K562 (cell line): ENCODE data around the gene CFAP141. TPM values are rescaled to one million over a fixed set of nuclear protein-coding genes. Genes with fewer than 3 reads are reported as not detected.
A peak's percentile ranks its signal among the peaks of the same experiment; 100 is the strongest.

ENCODE experiments used
- ARID1B ChIP-seq: fragments of 450-650 bp; IDR thresholded peaks from 2 replicates; pipeline ENCODE4 v1.6.1; 2016; ENCODE audit warnings: antibody characterized with exemption, mild to moderate bottlenecking, inconsistent platforms
- BMI1 ChIP-seq: fragments of 150-350 bp; IDR thresholded peaks from 2 replicates; pipeline ENCODE4 v1.6.1; 2014; ENCODE audit warnings: low read length
- CAMTA2 ChIP-seq: fragments of 250-450 bp; sonication (Bioruptor Pico); conservative IDR thresholded peaks from 2 replicates; pipeline ENCODE4 v1.5.1; 2022
- DMBX1 ChIP-seq: fragments of 250-450 bp; sonication (Bioruptor Pico); IDR thresholded peaks from 2 replicates; pipeline ENCODE4 v1.8.0; 2022; ENCODE audit warnings: inconsistent platforms, mild to moderate bottlenecking, moderate library complexity, borderline replicate concordance
- HNRNPLL ChIP-seq: fragments of 200-400 bp; formaldehyde crosslinking; IDR thresholded peaks from 2 replicates; pipeline ENCODE4 v1.6.1; 2017; ENCODE audit warnings: low read length, low read depth, mild to moderate bottlenecking; ENCODE audit not compliant: poor library complexity, severe bottlenecking
- KAT8 ChIP-seq: fragments of 450-650 bp; IDR thresholded peaks from 2 replicates; pipeline ENCODE4 v1.6.1; 2016; ENCODE audit warnings: low read depth, mild to moderate bottlenecking
- MCM2 ChIP-seq: fragments of 450-650 bp; IDR thresholded peaks from 2 replicates; pipeline ENCODE4 v1.6.1; 2017; ENCODE audit warnings: low read depth, mild to moderate bottlenecking
- NFYB ChIP-seq: IDR thresholded peaks from 2 replicates; pipeline ENCODE4 v1.6.1; 2011; ENCODE audit warnings: mild to moderate bottlenecking, moderate library complexity; ENCODE audit not compliant: insufficient read length; ENCODE audit errors: extremely low read depth
- PHF20 ChIP-seq: fragments of 450-650 bp; IDR thresholded peaks from 2 replicates; pipeline ENCODE4 v1.6.1; 2018; ENCODE audit not compliant: partially characterized antibody
- POLR2H ChIP-seq: IDR thresholded peaks from 2 replicates; pipeline ENCODE4 v1.6.1; 2016; ENCODE audit warnings: missing genetic modification characterization, low read depth, mild to moderate bottlenecking, control low read depth, missing compliant biosample characterization, moderate library complexity
- SMAD3 ChIP-seq: fragments of 450-650 bp; formaldehyde crosslinking; conservative IDR thresholded peaks from 2 replicates; pipeline ENCODE4 v1.4.0; 2020; ENCODE audit warnings: mild to moderate bottlenecking
- SOX6 ChIP-seq: fragments of 450-650 bp; IDR thresholded peaks from 2 replicates; pipeline ENCODE4 v1.6.1; 2014; ENCODE audit warnings: mild to moderate bottlenecking
- SP2 ChIP-seq: IDR thresholded peaks from 2 replicates; pipeline ENCODE4 v1.6.1; 2011; ENCODE audit warnings: mild to moderate bottlenecking, low read depth, low read length, moderate library complexity; ENCODE audit not compliant: poor library complexity, severe bottlenecking; ENCODE audit errors: extremely low read depth
- SPI1 ChIP-seq: IDR thresholded peaks from 2 replicates; pipeline ENCODE4 v1.6.1; 2011; ENCODE audit warnings: low read depth, low read length, control low read depth, borderline replicate concordance
- ZC3H8 ChIP-seq: fragments of 450-650 bp; IDR thresholded peaks from 2 replicates; pipeline ENCODE4 v1.6.1; 2017
- ZNF644 ChIP-seq: fragments of 200-800 bp; sonication (Bioruptor generic); IDR thresholded peaks from 2 replicates; pipeline ENCODE4 v1.6.1; 2016; ENCODE audit warnings: low read depth, missing genetic modification characterization, missing compliant biosample characterization
- polyA plus RNA-seq, 8 experiments: library from polyadenylated mRNA; depleted of rRNA in 4 of 8; stranded (reverse) in 5 of 8; unstranded in 3 of 8; fragments of >200 nt; fragmentation: Nextera tagmentation in 2 of 8; fragmentation: Illumina TruSeq in 1 of 8; extraction: Ambion mirVana in 2 of 8; extraction: Trizol in 1 of 8; gene quantifications; 2 replicates each; pipeline versions ENCODE4 v1.2.1 to v1.2.3, GENCODE V29; 2011 to 2014; ENCODE audit warnings: inconsistent platforms in 1 of 8, missing spikeins in 1 of 8
- total RNA-seq, 7 experiments: library from RNA; depleted of rRNA in 6 of 7; stranded (reverse); fragments of >200 nt in 6 of 7; fragmentation: Illumina TruSeq in 2 of 7; extraction: Trizol in 2 of 7; gene quantifications; 2 replicates each; pipeline versions ENCODE4 v1.2.1 to v1.2.3, GENCODE V29; 2011 to 2021; ENCODE audit warnings: low replicate concordance in 1 of 7
- TF ChIP-seq, protein P1 (sequence below): fragments of 450-650 bp; IDR thresholded peaks from 2 replicates; pipeline ENCODE4 v1.7.1; 2018; ENCODE audit warnings: mild to moderate bottlenecking, low read depth; ENCODE audit not compliant: partially characterized antibody
- TF ChIP-seq, protein P2 (sequence below): IDR thresholded peaks from 3 replicates; pipeline ENCODE4 v1.6.1; 2011; ENCODE audit warnings: borderline replicate concordance, mild to moderate bottlenecking; ENCODE audit not compliant: insufficient read length, insufficient read depth
- TF ChIP-seq, protein P3 (sequence below): sonication (generic); formaldehyde crosslinking; IDR thresholded peaks from 2 replicates; pipeline ENCODE4 v1.8.0; 2022; ENCODE audit warnings: mild to moderate bottlenecking, missing genetic modification reagents

CFAP141 gene
- total and polyA plus RNA-seq, 9 of the 15 experiments (the other 6 are each of a cell fraction or from before 2014, with no cell fraction given) = not detected

DNA sequence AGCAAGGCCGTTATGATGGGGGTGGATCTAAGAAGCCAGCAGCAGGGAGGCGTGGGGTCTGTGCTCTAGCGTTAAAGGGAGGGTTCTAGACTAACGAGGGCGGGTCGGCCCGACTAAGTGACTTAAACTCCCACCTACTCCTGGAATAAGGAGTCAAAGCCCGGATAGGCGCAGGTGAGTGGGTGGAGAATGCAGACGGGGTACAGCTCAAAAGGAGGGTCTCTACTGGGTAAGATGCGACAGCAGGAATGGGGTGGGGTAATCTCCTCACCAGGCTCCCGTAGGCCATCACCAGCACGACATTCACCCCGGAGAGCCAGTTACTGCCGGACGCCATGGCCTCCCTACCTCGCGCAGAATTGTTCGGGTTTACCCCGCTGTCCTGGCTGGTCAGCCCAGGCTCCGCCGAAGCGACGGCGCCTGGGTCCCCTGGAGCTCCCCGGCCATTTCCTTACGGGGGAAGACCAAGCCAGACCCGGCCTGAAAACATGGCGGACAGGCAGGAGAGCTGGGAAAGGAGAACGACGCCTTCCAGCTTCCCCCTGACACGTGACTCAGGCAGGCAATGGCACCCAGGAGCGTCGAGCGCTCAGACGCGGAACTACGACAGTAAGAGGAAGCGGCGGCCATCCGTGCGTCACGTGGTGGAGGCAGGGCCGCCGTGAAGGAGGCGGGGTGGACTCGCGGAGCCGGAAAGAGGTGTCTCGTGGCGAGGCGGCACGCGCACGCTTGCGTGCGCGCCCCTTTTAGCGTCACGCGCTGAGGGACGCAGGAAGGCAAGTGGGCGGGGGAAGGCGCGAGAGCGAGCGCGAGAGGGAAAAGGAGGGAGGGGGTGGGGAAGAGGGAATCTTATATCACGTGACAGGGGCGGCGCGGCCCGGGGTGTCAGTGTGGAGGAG, 14.2 kb upstream of the CFAP141 start, which contains the start of gene UBAP2L (continued):
- TF ChIP-seq HNRNPLL (no peak), SMAD3 (CRISPR knock-in tag) (0 out of 2 replicates have a peak, but pooled peaks have one; percentile 18), ZC3H8 (no peak), SP2 (no peak), BMI1 (no peak), CAMTA2 (CRISPR knock-in tag) (no peak; the same call in 1 of the 2 replicates), ZNF644 (peak; percentile 72; the same call in 1 of the 2 replicates), NFYB (no peak), PHF20 (peak; percentile 80), SPI1 (peak; percentile 93), DMBX1 (CRISPR knock-in tag) (no peak), ARID1B (no peak), POLR2H (tag) (peak; percentile 79), SOX6 (peak; percentile 79), KAT8 (no peak), MCM2 (no peak)
- TF ChIP-seq, protein P1, sequence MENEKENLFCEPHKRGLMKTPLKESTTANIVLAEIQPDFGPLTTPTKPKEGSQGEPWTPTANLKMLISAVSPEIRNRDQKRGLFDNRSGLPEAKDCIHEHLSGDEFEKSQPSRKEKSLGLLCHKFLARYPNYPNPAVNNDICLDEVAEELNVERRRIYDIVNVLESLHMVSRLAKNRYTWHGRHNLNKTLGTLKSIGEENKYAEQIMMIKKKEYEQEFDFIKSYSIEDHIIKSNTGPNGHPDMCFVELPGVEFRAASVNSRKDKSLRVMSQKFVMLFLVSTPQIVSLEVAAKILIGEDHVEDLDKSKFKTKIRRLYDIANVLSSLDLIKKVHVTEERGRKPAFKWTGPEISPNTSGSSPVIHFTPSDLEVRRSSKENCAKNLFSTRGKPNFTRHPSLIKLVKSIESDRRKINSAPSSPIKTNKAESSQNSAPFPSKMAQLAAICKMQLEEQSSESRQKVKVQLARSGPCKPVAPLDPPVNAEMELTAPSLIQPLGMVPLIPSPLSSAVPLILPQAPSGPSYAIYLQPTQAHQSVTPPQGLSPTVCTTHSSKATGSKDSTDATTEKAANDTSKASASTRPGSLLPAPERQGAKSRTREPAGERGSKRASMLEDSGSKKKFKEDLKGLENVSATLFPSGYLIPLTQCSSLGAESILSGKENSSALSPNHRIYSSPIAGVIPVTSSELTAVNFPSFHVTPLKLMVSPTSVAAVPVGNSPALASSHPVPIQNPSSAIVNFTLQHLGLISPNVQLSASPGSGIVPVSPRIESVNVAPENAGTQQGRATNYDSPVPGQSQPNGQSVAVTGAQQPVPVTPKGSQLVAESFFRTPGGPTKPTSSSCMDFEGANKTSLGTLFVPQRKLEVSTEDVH = peak; percentile 88
- TF ChIP-seq, protein P2, sequence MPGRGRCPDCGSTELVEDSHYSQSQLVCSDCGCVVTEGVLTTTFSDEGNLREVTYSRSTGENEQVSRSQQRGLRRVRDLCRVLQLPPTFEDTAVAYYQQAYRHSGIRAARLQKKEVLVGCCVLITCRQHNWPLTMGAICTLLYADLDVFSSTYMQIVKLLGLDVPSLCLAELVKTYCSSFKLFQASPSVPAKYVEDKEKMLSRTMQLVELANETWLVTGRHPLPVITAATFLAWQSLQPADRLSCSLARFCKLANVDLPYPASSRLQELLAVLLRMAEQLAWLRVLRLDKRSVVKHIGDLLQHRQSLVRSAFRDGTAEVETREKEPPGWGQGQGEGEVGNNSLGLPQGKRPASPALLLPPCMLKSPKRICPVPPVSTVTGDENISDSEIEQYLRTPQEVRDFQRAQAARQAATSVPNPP = no peak
- TF ChIP-seq, protein P3, sequence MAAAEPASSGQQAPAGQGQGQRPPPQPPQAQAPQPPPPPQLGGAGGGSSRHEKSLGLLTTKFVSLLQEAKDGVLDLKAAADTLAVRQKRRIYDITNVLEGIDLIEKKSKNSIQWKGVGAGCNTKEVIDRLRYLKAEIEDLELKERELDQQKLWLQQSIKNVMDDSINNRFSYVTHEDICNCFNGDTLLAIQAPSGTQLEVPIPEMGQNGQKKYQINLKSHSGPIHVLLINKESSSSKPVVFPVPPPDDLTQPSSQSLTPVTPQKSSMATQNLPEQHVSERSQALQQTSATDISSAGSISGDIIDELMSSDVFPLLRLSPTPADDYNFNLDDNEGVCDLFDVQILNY (CRISPR knock-in tag) = no peak
